Endodermal cell (in vitro differentiated cells): Measurements from ENCODE around the gene ZZZ3. TPM values are rescaled to one million over a fixed set of nuclear protein-coding genes. Genes with fewer than 3 reads are reported as not detected.

Experiments
- DNase-seq: peaks from one replicate; pipeline ENCODE4 v3.0.0-alpha.2; 2017
- H3K27ac ChIP-seq: 2 replicates; pipeline ENCODE4 v1.5.1; 2013; ENCODE audit warnings: mild to moderate bottlenecking, low read depth, low read length, moderate library complexity
- H3K27me3 ChIP-seq: 2 replicates; pipeline ENCODE4 v1.6.1; 2013; ENCODE audit warnings: mild to moderate bottlenecking, low read length, moderate library complexity; ENCODE audit not compliant: insufficient read depth, control insufficient read depth, poor library complexity, severe bottlenecking
- H3K36me3 ChIP-seq: 2 replicates; pipeline ENCODE4 v1.7.0; 2013; ENCODE audit warnings: mild to moderate bottlenecking, low read length, moderate library complexity; ENCODE audit not compliant: control insufficient read depth, insufficient read depth
- H3K4me1 ChIP-seq: one replicate; pipeline ENCODE4 v1.7.0; 2013; ENCODE audit warnings: low read length; ENCODE audit not compliant: control insufficient read depth, insufficient read depth
- H3K4me3 ChIP-seq: 2 replicates; pipeline ENCODE4 v1.5.1; 2013; ENCODE audit warnings: mild to moderate bottlenecking, low read length, moderate library complexity
- H3K9ac ChIP-seq: 2 replicates; pipeline ENCODE4 v1.6.1; 2013; ENCODE audit warnings: mild to moderate bottlenecking, low read length, moderate library complexity; ENCODE audit not compliant: poor library complexity, severe bottlenecking; ENCODE audit errors: extremely low read depth
- H3K9me3 ChIP-seq: 2 replicates; pipeline ENCODE4 v1.6.1; 2013; ENCODE audit warnings: mild to moderate bottlenecking, low read length, moderate library complexity; ENCODE audit not compliant: control insufficient read depth
- H3K27ac Mint-ChIP-seq: 2 replicates; pipeline ENCODE4 v1.8.0; 2020; ENCODE audit warnings: mixed read lengths
- H3K27me3 Mint-ChIP-seq: 2 replicates; pipeline ENCODE4 v1.8.0; 2021; ENCODE audit warnings: mild to moderate bottlenecking, mixed read lengths; ENCODE audit not compliant: insufficient read depth
- H3K36me3 Mint-ChIP-seq: 2 replicates; pipeline ENCODE4 v1.8.0; 2020; ENCODE audit warnings: low read depth, mixed read lengths
- H3K4me1 Mint-ChIP-seq: 2 replicates; pipeline ENCODE4 v1.8.0; 2020; ENCODE audit warnings: mixed read lengths
- H3K4me3 Mint-ChIP-seq: 2 replicates; pipeline ENCODE4 v1.8.0; 2020; ENCODE audit warnings: mild to moderate bottlenecking, moderate library complexity, mixed read lengths
- H3K9me3 Mint-ChIP-seq: 2 replicates; pipeline ENCODE4 v1.8.0; 2020; ENCODE audit warnings: mild to moderate bottlenecking, mixed read lengths
- WGBS, 2 experiments: methylation state at CpG; one replicate each; pipeline versions ENCODE4 v1.1.5 to v1.1.7; 2013; ENCODE audit warnings: missing lambda C conversion rate in 2 of 2, mixed read lengths in 1 of 2; ENCODE audit not compliant: insufficient coverage in 1 of 2, insufficient read length in 1 of 2; 5-methylcytosine and 5-hydroxymethylcytosine counted together
- total RNA-seq, 2 donors: library from RNA; stranded (reverse); fragmentation: NEBNext Ultra II Directional in 1 of 2; extraction: Animal tissue kit (Norgen Biotek cat#: 25700) in 1 of 2; gene quantifications; 2 replicates in 1 of 2; 3 replicates in 1 of 2; pipeline ENCODE4 v1.2.1, GENCODE V29; 2021
- TF ChIP-seq, protein P1 (sequence below): fragments of 200-600 bp; sonication (generic); conservative IDR thresholded peaks from 2 replicates; pipeline ENCODE4 v1.5.0; 2021; ENCODE audit warnings: antibody characterized with exemption, mild to moderate bottlenecking

The ZZZ3 gene
- total RNA-seq, 2 donors from 2014 or later, result 55.4 to 56.2 TPM

DNA sequence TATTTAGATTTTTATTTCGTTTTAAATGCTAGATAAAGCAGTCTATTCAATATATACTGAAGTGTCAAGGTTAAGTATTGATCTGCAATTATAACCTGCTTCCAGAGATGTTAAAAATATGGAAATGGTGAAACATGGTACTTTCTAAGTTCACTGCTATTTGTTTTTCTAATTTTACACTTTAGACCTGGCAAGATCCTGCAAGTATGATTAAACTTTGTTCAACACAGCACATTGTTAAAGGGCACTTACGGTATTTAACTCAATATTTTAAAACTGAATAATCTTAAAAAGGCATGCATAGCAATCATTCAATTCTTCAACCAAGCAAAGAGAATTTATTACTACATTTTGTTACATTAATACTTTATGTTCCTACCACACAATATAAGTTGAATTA is 35.7 kb upstream of the ZZZ3 start:
- TF ChIP-seq, protein P1, sequence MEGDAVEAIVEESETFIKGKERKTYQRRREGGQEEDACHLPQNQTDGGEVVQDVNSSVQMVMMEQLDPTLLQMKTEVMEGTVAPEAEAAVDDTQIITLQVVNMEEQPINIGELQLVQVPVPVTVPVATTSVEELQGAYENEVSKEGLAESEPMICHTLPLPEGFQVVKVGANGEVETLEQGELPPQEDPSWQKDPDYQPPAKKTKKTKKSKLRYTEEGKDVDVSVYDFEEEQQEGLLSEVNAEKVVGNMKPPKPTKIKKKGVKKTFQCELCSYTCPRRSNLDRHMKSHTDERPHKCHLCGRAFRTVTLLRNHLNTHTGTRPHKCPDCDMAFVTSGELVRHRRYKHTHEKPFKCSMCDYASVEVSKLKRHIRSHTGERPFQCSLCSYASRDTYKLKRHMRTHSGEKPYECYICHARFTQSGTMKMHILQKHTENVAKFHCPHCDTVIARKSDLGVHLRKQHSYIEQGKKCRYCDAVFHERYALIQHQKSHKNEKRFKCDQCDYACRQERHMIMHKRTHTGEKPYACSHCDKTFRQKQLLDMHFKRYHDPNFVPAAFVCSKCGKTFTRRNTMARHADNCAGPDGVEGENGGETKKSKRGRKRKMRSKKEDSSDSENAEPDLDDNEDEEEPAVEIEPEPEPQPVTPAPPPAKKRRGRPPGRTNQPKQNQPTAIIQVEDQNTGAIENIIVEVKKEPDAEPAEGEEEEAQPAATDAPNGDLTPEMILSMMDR, result no peak
- Mint-ChIP-seq H3K27ac (no peak overlapping the region), H3K4me3 (no peak overlapping the region), H3K36me3 (peaks cover 72% of the 10 kb centered on the region), H3K27me3 (no peaks in the 10 kb centered on the region), H3K4me1 (no peaks in the 10 kb centered on the region), H3K9me3 (peaks cover 13% of the 10 kb centered on the region)
- no peak for DNase-seq
- H3K9ac ChIP-seq, result no peak overlapping the region
- H3K27ac ChIP-seq, result no peak overlapping the region
- WGBS, 2 experiments, result 100% methylated on average over 2 of the region's 2 CpGs; no CpG with 5 or more reads in 1 of the 2 experiments
- no peak overlapping the region for H3K4me3 ChIP-seq
- H3K9me3 ChIP-seq, result peaks cover 14% of the 10 kb centered on the region
- H3K4me1 ChIP-seq, result no peaks in the 10 kb centered on the region
- no peaks in the 10 kb centered on the region for H3K27me3 ChIP-seq
- peaks cover 83% of the 10 kb centered on the region for H3K36me3 ChIP-seq

DNA sequence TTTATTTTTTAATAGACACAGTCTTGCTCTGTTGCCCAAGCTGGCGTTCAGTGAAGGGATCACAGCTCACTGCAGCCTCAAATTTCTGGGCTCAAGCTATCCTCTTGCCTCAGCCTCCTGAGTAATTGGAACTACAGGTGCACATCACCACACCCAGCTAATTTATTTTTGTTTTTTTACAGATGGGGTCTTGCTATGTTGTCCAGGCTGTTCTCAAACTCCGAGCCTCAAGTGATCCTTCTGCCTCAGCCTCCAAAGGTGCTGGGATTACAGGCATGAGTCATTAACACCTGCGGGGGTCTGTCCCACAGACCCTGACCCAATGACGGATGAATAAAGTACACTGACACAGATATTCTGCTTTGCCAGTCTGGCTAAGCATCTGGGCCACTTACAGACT is 33.6 kb upstream of the ZZZ3 start:
- H3K4me1 Mint-ChIP-seq, result no peaks in the 10 kb centered on the region
- Histone ChIP-seq H3K9ac (no peak overlapping the region), H3K4me1 (no peaks in the 10 kb centered on the region), H3K9me3 (peaks cover 14% of the 10 kb centered on the region), H3K27me3 (no peaks in the 10 kb centered on the region), H3K4me3 (no peak overlapping the region), H3K27ac (no peak overlapping the region), H3K36me3 (peaks cover 82% of the 10 kb centered on the region)
- peaks cover 13% of the 10 kb centered on the region for H3K9me3 Mint-ChIP-seq
- H3K27me3 Mint-ChIP-seq, result no peaks in the 10 kb centered on the region
- no peak overlapping the region for H3K27ac Mint-ChIP-seq
- TF ChIP-seq, protein P1, result no peak
- 95% methylated on average over 4 of the region's 4 CpGs for WGBS, 2 experiments
- DNase-seq, result no peak
- H3K4me3 Mint-ChIP-seq, result no peak overlapping the region
- peaks cover 65% of the 10 kb centered on the region for H3K36me3 Mint-ChIP-seq

- no peak overlapping the region for H3K27ac ChIP-seq
- H3K9ac ChIP-seq, result no peak overlapping the region
- Mint-ChIP-seq H3K9me3 (no peaks in the 10 kb centered on the region), H3K27me3 (no peaks in the 10 kb centered on the region), H3K4me3 (no peak overlapping the region), H3K27ac (no peak overlapping the region), H3K36me3 (peaks cover 43% of the 10 kb centered on the region), H3K4me1 (no peaks in the 10 kb centered on the region)
- TF ChIP-seq, protein P1, result no peak
- H3K4me3 ChIP-seq, result no peak overlapping the region
- no peak for DNase-seq
- 91 to 94% methylated on average over 3 of the region's 3 CpGs for WGBS, 2 experiments
- peaks cover 70% of the 10 kb centered on the region for H3K36me3 ChIP-seq
- no peaks in the 10 kb centered on the region for H3K4me1 ChIP-seq
- H3K9me3 ChIP-seq, result no peaks in the 10 kb centered on the region
- H3K27me3 ChIP-seq, result no peaks in the 10 kb centered on the region
Observed at GRCh38 chr1:77709727-77710126, 27.3 kb upstream of the ZZZ3 start.
